HG03469 (cell line): ENCODE measurements around the gene ZNF584.

Source experiments
- ATAC-seq: cut with Tn5 transposase; IDR thresholded peaks from one replicate; pipeline ENCODE4 v1.9.1; 2021; ENCODE audit warnings: mild to moderate bottlenecking, moderate library complexity, moderate number of reproducible peaks; ENCODE audit not compliant: unreplicated experiment

ZNF584 gene

GRCh38 chr19:58385891-58386575 is 22.4 kb upstream of the ZNF584 start:
- no peak for ATAC-seq

- peak; percentile 59 for ATAC-seq
These were observed 21.7 kb upstream of the ZNF584 start, which contains the start of gene RPS5 for GRCh38 chr19:58386576-58387337. TSS of gene RPS5 (plus strand) at chr19:58387269. CDS start at chr19:58388138, 869 bp downstream.

GRCh38 chr19:58387338-58388174 is 20.9 kb upstream of the ZNF584 start:
- no peak for ATAC-seq

- no peak for ATAC-seq
These were observed 20.3 kb upstream of the ZNF584 start for GRCh38 chr19:58388175-58388526.

- no peak for ATAC-seq
These were observed 15.3 kb upstream of the ZNF584 start for GRCh38 chr19:58392945-58393724.

GRCh38 chr19:58393725-58394033 is 14.8 kb upstream of the ZNF584 start:
- no peak for ATAC-seq

- no peak for ATAC-seq
These were observed 13.6 kb upstream of the ZNF584 start for GRCh38 chr19:58394821-58395219.

- no peak for ATAC-seq
These were observed 13.1 kb upstream of the ZNF584 start, which contains the start of gene RNF225 for GRCh38 chr19:58395220-58395978. TSS of gene RNF225 (plus strand) at chr19:58395656. CDS start at chr19:58396090, 434 bp downstream.

GRCh38 chr19:58395979-58396627 is 12.3 kb upstream of the ZNF584 start:
- no peak for ATAC-seq

GRCh38 chr19:58396691-58397532 is 11.5 kb upstream of the ZNF584 start:
- no peak for ATAC-seq

GRCh38 chr19:58397533-58398037 is 10.9 kb upstream of the ZNF584 start:
- ATAC-seq, result no peak

- no peak for ATAC-seq
These were observed 10.4 kb upstream of the ZNF584 start for GRCh38 chr19:58398087-58398486.

GRCh38 chr19:58398545-58398944 is 9.9 kb upstream of the ZNF584 start:
- no peak for ATAC-seq

GRCh38 chr19:58399903-58400302 is 8.5 kb upstream of the ZNF584 start:
- ATAC-seq, result no peak

- ATAC-seq, result no peak
These were observed 8.0 kb upstream of the ZNF584 start for GRCh38 chr19:58400316-58400915.

- peak; percentile 94 for ATAC-seq
These were observed 7.3 kb upstream of the ZNF584 start for GRCh38 chr19:58400916-58401839.

GRCh38 chr19:58401840-58402421 is 6.5 kb upstream of the ZNF584 start:
- no peak for ATAC-seq
